ENCODE results near the gene ATP6V0A4. TPM values are rescaled to one million over a fixed set of nuclear protein-coding genes. Genes with fewer than 3 reads are reported as not detected.

Gene ATP6V0A4
- total and polyA plus RNA-seq, 2 experiments from 2014 or later = 0.43 TPM

- Histone ChIP-seq H4K20me1 (ENCODE audit: insufficient read depth) (no peaks in the 10 kb centered on the region), H3K27ac (no peak overlapping the region), H3F3A (ENCODE audit: insufficient read depth) (no peaks in the 10 kb centered on the region), H3K9me3 (ENCODE audit: low read depth) (no peaks in the 10 kb centered on the region), H3K4me1 (ENCODE audit: insufficient read depth) (no peaks in the 10 kb centered on the region), H3K4me2 (ENCODE audit: unreplicated experiment) (no peak overlapping the region), H3K27me3 (replicated peaks; ENCODE audit: insufficient read depth) (no peaks in the 10 kb centered on the region; the same call in 1 of the 2 replicates), H3K9me2 (ENCODE audit: insufficient read depth) (no peaks in the 10 kb centered on the region), H3K9ac (no peak overlapping the region), H2AFZ (no peak overlapping the region), H3K36me3 (ENCODE audit: low read depth) (no peaks in the 10 kb centered on the region), H3K4me3 (no peak overlapping the region), H3K79me2 (ENCODE audit: insufficient read depth) (no peaks in the 10 kb centered on the region)
- no peak for TF ChIP-seq EZH2 (IDR thresholded peaks at IDR 0.05; ENCODE audit: insufficient read depth, poor library complexity, severe bottlenecking)
- TF ChIP-seq EZH2phosphoT487 (IDR thresholded peaks at IDR 0.05; ENCODE audit: insufficient read depth, low read depth) = no peak
- no peak for DNase-seq
- 29 to 31% methylated on average over 10 of the region's 10 CpGs for WGBS, 2 experiments (ENCODE audit: low coverage in 1 of 2, low lambda C conversion rate in 2 of 2, missing lambda C conversion rate in 2 of 2)
- in situ Hi-C loops (cut with MboI) = no loop called here
Measured at GRCh38 chr7:138776166-138776833, 21.7 kb downstream of the ATP6V0A4 start.

- no peaks in the 10 kb centered on the region for H3K36me3 ChIP-seq (ENCODE audit: low read depth)
- TF ChIP-seq EZH2phosphoT487 (IDR thresholded peaks at IDR 0.05; ENCODE audit: insufficient read depth, low read depth) = no peak
- TF ChIP-seq EZH2 (IDR thresholded peaks at IDR 0.05; ENCODE audit: insufficient read depth, poor library complexity, severe bottlenecking) = no peak
- in situ Hi-C loops (cut with MboI) = no loop called here
- H3K9me2 ChIP-seq (ENCODE audit: insufficient read depth) = no peaks in the 10 kb centered on the region
- H3F3A ChIP-seq (ENCODE audit: insufficient read depth) = no peaks in the 10 kb centered on the region
- DNase-seq = no peak
- no peak overlapping the region for H3K4me3 ChIP-seq
- no peak overlapping the region for H3K27ac ChIP-seq
- H3K4me1 ChIP-seq (ENCODE audit: insufficient read depth) = no peaks in the 10 kb centered on the region
- no peaks in the 10 kb centered on the region for H3K79me2 ChIP-seq (ENCODE audit: insufficient read depth)
- no peaks in the 10 kb centered on the region for H4K20me1 ChIP-seq (ENCODE audit: insufficient read depth)
- no peaks in the 10 kb centered on the region; the same call in 1 of the 2 replicates for H3K27me3 ChIP-seq (replicated peaks; ENCODE audit: insufficient read depth)
- H2AFZ ChIP-seq = no peak overlapping the region
- H3K9ac ChIP-seq = no peak overlapping the region
- no peaks in the 10 kb centered on the region for H3K9me3 ChIP-seq (ENCODE audit: low read depth)
- 9 to 12% methylated on average over 11 to 12 of the region's 12 CpGs for WGBS, 2 experiments (ENCODE audit: low coverage in 1 of 2, low lambda C conversion rate in 2 of 2, missing lambda C conversion rate in 2 of 2)
- no peak overlapping the region for H3K4me2 ChIP-seq (ENCODE audit: unreplicated experiment)
Measured at GRCh38 chr7:138773817-138774216, 24.2 kb downstream of the ATP6V0A4 start.

GRCh38 chr7:138773176-138773575 is 24.8 kb downstream of the ATP6V0A4 start:
- Histone ChIP-seq H3K4me2 (ENCODE audit: unreplicated experiment) (no peak overlapping the region), H3K36me3 (ENCODE audit: low read depth) (no peaks in the 10 kb centered on the region), H3F3A (ENCODE audit: insufficient read depth) (no peaks in the 10 kb centered on the region), H3K79me2 (ENCODE audit: insufficient read depth) (no peaks in the 10 kb centered on the region), H4K20me1 (ENCODE audit: insufficient read depth) (no peaks in the 10 kb centered on the region), H3K9me2 (ENCODE audit: insufficient read depth) (no peaks in the 10 kb centered on the region), H3K9me3 (ENCODE audit: low read depth) (no peaks in the 10 kb centered on the region), H3K4me1 (ENCODE audit: insufficient read depth) (no peaks in the 10 kb centered on the region), H3K27me3 (replicated peaks; ENCODE audit: insufficient read depth) (peaks cover 2% of the 10 kb centered on the region; the same call in 1 of the 2 replicates), H2AFZ (no peak overlapping the region), H3K9ac (no peak overlapping the region), H3K4me3 (no peak overlapping the region), H3K27ac (no peak overlapping the region)
- 27 to 38% methylated on average over 9 of the region's 9 CpGs for WGBS, 2 experiments (ENCODE audit: low coverage in 1 of 2, low lambda C conversion rate in 2 of 2, missing lambda C conversion rate in 2 of 2)
- in situ Hi-C loops (cut with MboI) = no loop called here
- no peak for TF ChIP-seq EZH2phosphoT487 (IDR thresholded peaks at IDR 0.05; ENCODE audit: insufficient read depth, low read depth)
- TF ChIP-seq EZH2 (IDR thresholded peaks at IDR 0.05; ENCODE audit: insufficient read depth, poor library complexity, severe bottlenecking) = no peak
- DNase-seq = no peak

DNA sequence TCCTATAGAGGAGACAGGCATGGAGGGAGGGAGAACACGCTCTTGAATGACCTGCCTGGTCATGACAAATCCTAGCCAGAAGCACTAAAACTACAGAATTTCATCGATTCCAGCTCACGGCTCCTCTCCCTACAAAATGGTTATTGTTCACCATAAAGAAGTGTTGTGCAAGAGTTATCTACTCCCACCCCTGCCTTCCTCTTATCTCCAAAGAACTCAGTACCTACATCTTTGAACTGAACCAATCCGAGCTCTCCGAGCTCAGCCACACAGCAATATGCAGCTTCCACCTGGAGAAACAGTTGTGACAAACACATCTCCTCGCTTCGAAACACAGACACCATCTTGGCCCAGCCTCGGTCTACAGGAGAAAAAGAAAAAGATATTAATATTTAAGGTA is 27.1 kb downstream of the ATP6V0A4 start:
- Histone ChIP-seq H3F3A (ENCODE audit: insufficient read depth) (no peaks in the 10 kb centered on the region), H3K36me3 (ENCODE audit: low read depth) (no peaks in the 10 kb centered on the region), H3K4me1 (ENCODE audit: insufficient read depth) (no peaks in the 10 kb centered on the region), H3K4me2 (ENCODE audit: unreplicated experiment) (no peak overlapping the region), H3K27me3 (replicated peaks; ENCODE audit: insufficient read depth) (peaks cover 11% of the 10 kb centered on the region), H3K9me3 (ENCODE audit: low read depth) (no peaks in the 10 kb centered on the region), H3K4me3 (no peak overlapping the region), H4K20me1 (ENCODE audit: insufficient read depth) (no peaks in the 10 kb centered on the region), H3K9ac (no peak overlapping the region), H3K9me2 (ENCODE audit: insufficient read depth) (no peaks in the 10 kb centered on the region), H2AFZ (no peak overlapping the region), H3K79me2 (ENCODE audit: insufficient read depth) (no peaks in the 10 kb centered on the region), H3K27ac (no peak overlapping the region)
- DNase-seq = no peak
- in situ Hi-C loops (cut with MboI) = no loop called here
- WGBS, 2 experiments (ENCODE audit: low coverage in 1 of 2, low lambda C conversion rate in 2 of 2, missing lambda C conversion rate in 2 of 2) = 30 to 32% methylated on average over 8 of the region's 8 CpGs
- no peak for TF ChIP-seq EZH2 (IDR thresholded peaks at IDR 0.05; ENCODE audit: insufficient read depth, poor library complexity, severe bottlenecking)
- no peak for TF ChIP-seq EZH2phosphoT487 (IDR thresholded peaks at IDR 0.05; ENCODE audit: insufficient read depth, low read depth)

Data from GM23248 (cell line).